ENCODE results near the gene NDUFA6. TPM values are rescaled to one million over a fixed set of nuclear protein-coding genes. Genes with fewer than 3 reads are reported as not detected.

Gene NDUFA6
- total and polyA plus RNA-seq, 8 donors, result 64.8 to 97.4 (median 79.6) TPM

- peaks cover 9 to 25% of the 10 kb centered on the region in 2 donors for H3K4me1 ChIP-seq
- TF ChIP-seq, protein P1, sequence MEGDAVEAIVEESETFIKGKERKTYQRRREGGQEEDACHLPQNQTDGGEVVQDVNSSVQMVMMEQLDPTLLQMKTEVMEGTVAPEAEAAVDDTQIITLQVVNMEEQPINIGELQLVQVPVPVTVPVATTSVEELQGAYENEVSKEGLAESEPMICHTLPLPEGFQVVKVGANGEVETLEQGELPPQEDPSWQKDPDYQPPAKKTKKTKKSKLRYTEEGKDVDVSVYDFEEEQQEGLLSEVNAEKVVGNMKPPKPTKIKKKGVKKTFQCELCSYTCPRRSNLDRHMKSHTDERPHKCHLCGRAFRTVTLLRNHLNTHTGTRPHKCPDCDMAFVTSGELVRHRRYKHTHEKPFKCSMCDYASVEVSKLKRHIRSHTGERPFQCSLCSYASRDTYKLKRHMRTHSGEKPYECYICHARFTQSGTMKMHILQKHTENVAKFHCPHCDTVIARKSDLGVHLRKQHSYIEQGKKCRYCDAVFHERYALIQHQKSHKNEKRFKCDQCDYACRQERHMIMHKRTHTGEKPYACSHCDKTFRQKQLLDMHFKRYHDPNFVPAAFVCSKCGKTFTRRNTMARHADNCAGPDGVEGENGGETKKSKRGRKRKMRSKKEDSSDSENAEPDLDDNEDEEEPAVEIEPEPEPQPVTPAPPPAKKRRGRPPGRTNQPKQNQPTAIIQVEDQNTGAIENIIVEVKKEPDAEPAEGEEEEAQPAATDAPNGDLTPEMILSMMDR (IDR thresholded peaks at IDR 0.05), result no peak
- ATAC-seq (peak; percentile 1), DNase-seq (no peak)
- H3K27ac ChIP-seq, result peak overlapping the region; percentile 96 to 98
- H3K4me3 ChIP-seq, result peak overlapping the region; percentile 91 to 97
- intact Hi-C loops (cut with DNase I), result no loop called here
- peaks cover 0 to 12% of the 10 kb centered on the region in 2 donors for H3K36me3 ChIP-seq
- H3K27me3 ChIP-seq, result no peaks in the 10 kb centered on the region
- H3K9me3 ChIP-seq, result no peaks in the 10 kb centered on the region
These were observed 847 bp upstream of the NDUFA6 start for GRCh38 chr22:42091455-42091782.

GRCh38 chr22:42086051-42086450 lies 4.5 kb downstream of the NDUFA6 start:
- peaks cover 4 to 27% of the 10 kb centered on the region in 2 donors for H3K4me1 ChIP-seq
- no peak for ATAC-seq
- TF ChIP-seq, protein P1 (IDR thresholded peaks at IDR 0.05), result no peak
- no peaks in the 10 kb centered on the region for H3K27me3 ChIP-seq
- no peaks in the 10 kb centered on the region for H3K9me3 ChIP-seq
- H3K27ac ChIP-seq, result no peak overlapping the region
- intact Hi-C loops (cut with DNase I), result no loop called here
- DNase-seq, result no peak
- peaks cover 0 to 53% of the 10 kb centered on the region in 2 donors for H3K36me3 ChIP-seq
- H3K4me3 ChIP-seq, result no peak overlapping the region

DNA sequence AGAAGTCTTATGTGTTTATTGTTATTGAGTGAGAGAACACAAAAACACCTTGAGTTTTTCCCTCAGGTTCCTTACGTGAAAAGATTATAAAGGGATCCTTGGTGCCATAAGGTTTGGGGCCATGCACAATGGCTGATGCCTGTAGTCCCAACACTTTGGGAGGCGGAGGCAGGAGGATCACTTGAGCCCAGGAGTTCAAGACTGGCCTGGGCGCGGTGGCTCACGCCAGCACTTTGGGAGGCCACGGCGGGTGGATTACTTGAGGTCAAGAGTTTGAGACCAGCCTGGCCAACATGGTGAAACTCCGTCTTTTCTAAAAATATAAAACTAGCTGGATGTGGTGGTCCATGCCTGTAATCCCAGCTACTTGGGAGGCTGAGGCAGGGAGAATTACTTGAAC lies 5.7 kb downstream of the NDUFA6 start:
- ATAC-seq (no peak), DNase-seq (no peak)
- H3K27me3 ChIP-seq, result no peaks in the 10 kb centered on the region
- peaks cover 0 to 53% of the 10 kb centered on the region in 2 donors for H3K36me3 ChIP-seq
- H3K4me1 ChIP-seq, result peaks cover 9 to 33% of the 10 kb centered on the region in 2 donors
- H3K4me3 ChIP-seq, result no peak overlapping the region
- no peaks in the 10 kb centered on the region for H3K9me3 ChIP-seq
- TF ChIP-seq, protein P1 (IDR thresholded peaks at IDR 0.05), result no peak
- intact Hi-C loops (cut with DNase I), result no loop called here
- no peak overlapping the region for H3K27ac ChIP-seq

DNA sequence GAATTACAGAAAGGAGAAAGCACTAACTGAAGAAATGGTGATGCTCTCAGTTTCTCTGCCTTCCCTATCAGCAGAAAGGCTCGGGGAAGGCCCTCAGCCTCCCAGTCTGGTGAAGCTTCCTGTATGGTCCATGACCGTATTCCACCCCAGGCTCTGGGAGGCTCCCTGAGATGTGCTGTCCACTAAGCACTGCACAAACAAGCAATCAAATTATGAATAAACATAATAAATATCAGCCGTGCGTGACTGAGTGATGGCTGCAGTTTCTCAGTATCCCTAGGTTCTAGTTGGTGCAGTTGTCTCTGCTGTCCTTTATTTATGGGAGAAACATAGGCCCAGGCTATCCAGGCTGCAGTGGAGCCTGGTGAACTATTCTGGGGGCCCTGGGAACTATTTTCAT lies 7.5 kb downstream of the NDUFA6 start:
- intact Hi-C loops (cut with DNase I), result no loop called here
- Histone ChIP-seq H3K27ac (no peak overlapping the region), H3K4me1 (peaks cover 16 to 36% of the 10 kb centered on the region in 2 donors), H3K27me3 (no peaks in the 10 kb centered on the region), H3K9me3 (no peaks in the 10 kb centered on the region), H3K4me3 (no peak overlapping the region), H3K36me3 (peaks cover 0 to 54% of the 10 kb centered on the region in 2 donors)
- DNase-seq (no peak), ATAC-seq (no peak)
- TF ChIP-seq, protein P1 (IDR thresholded peaks at IDR 0.05), result no peak

DNA sequence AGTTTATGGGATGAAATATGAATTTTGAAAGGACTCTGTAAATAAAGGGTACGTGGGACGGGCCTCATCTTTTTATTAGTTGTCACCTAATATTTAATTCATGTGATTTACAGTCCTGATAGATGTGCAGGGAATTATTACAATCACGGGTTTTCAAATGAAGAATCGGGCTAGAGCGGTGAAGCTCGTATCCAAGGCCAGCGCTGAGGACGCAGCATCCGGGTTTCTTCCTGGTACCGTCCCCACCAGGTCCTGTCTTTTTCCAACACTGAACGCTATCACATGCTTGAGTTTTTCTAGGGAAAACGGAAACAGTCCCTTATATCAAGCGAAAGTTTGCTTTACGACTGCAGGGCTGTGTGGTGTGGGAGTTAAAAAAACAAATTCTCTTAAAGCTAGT lies 10.3 kb downstream of the NDUFA6 start:
- Histone ChIP-seq H3K4me3 (peak overlapping the region; percentile 49 to 59), H3K27ac (peak overlapping the region; percentile 96 to 99), H3K9me3 (no peaks in the 10 kb centered on the region), H3K36me3 (peaks cover 0 to 52% of the 10 kb centered on the region in 2 donors), H3K4me1 (peaks cover 17 to 39% of the 10 kb centered on the region in 2 donors), H3K27me3 (no peaks in the 10 kb centered on the region)
- ATAC-seq, result peak; percentile 27
- intact Hi-C loops (cut with DNase I), result no loop called here
- DNase-seq, result peak in 2 of 4 donors; percentile 35 to 65
- TF ChIP-seq, protein P1 (IDR thresholded peaks at IDR 0.05), result no peak

Data from left lung (tissue), 10 donors.